ENCODE data around the gene TNIP2.

The TNIP2 gene

GRCh38 chr4:2798399-2799223 is 42.5 kb upstream of the TNIP2 start:
- no peak; the same call in 1 of the 2 replicates for TF ChIP-seq TSHZ2 (CRISPR knock-in tag; IDR thresholded peaks at IDR 0.05)
- no peak for TF ChIP-seq ZNF8 (CRISPR knock-in tag; IDR thresholded peaks at IDR 0.05)
- no peak for TF ChIP-seq ARNTL (CRISPR knock-in tag; IDR thresholded peaks at IDR 0.05; ENCODE audit: borderline replicate concordance, low read depth)
- TF ChIP-seq TCF4 (CRISPR knock-in tag; IDR thresholded peaks at IDR 0.05; ENCODE audit: borderline replicate concordance), result peak; percentile 61
- no peak; the same call in 2 of the 3 replicates for ATAC-seq

DNA sequence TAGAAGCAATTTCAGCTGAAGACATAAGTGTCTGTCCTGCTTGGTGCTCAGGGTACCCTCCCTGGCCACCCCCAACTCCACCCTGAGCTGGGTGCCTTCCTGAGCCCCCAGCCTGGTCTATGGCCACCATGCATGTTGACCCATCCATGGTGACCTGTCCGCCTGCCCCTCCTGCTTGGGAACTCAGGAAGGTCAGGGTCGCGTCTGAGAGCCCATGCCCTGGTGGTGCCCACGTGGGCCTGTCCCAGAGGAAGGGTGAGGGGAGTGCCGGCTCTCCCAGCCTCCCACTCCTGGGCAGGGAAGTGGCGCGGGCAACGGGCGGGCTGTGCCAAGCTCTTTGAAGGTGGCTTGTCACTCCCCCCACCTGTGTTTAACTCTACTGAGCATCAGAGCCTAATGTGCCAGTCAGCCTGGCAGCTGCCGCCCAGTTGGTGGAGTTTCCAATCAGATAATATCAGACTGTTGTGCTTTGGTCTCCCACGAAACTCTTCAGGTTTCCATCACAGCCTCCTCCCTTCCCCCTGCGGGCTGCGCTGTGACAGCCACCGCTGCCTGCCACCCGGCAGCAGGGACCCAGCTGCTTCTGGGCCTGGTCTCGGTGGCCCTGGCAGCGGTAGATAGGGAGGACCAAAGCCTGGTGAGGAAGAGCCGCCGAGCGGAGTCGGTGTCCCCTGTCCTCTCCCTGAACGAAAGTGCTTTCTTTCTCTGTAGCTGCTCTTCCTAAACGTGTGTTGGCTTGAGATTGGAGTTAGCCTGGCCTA is 41.6 kb upstream of the TNIP2 start:
- no peak for ATAC-seq
- no peak for TF ChIP-seq PATZ1 (CRISPR knock-in tag; IDR thresholded peaks at IDR 0.05; ENCODE audit: borderline replicate concordance)
- TF ChIP-seq TSHZ2 (CRISPR knock-in tag; IDR thresholded peaks at IDR 0.05), result no peak
- TF ChIP-seq RARB (CRISPR knock-in tag; IDR thresholded peaks at IDR 0.05), result no peak
- TF ChIP-seq, protein P1, sequence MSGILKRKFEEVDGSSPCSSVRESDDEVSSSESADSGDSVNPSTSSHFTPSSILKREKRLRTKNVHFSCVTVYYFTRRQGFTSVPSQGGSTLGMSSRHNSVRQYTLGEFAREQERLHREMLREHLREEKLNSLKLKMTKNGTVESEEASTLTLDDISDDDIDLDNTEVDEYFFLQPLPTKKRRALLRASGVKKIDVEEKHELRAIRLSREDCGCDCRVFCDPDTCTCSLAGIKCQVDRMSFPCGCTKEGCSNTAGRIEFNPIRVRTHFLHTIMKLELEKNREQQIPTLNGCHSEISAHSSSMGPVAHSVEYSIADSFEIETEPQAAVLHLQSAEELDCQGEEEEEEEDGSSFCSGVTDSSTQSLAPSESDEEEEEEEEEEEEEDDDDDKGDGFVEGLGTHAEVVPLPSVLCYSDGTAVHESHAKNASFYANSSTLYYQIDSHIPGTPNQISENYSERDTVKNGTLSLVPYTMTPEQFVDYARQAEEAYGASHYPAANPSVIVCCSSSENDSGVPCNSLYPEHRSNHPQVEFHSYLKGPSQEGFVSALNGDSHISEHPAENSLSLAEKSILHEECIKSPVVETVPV (CRISPR knock-in tag; IDR thresholded peaks at IDR 0.05), result no peak
- TF ChIP-seq GLIS3 (CRISPR knock-in tag; IDR thresholded peaks at IDR 0.05), result no peak
- TF ChIP-seq PPARA (CRISPR knock-in tag; IDR thresholded peaks at IDR 0.05; ENCODE audit: borderline replicate concordance), result no peak
- TF ChIP-seq ESRRG (CRISPR knock-in tag; IDR thresholded peaks at IDR 0.05), result no peak
- TF ChIP-seq TCF4 (CRISPR knock-in tag; IDR thresholded peaks at IDR 0.05; ENCODE audit: borderline replicate concordance), result no peak
- TF ChIP-seq CSDC2 (CRISPR knock-in tag; IDR thresholded peaks at IDR 0.05), result no peak
- no peak for TF ChIP-seq SNAI2 (CRISPR knock-in tag; IDR thresholded peaks at IDR 0.05)
- TF ChIP-seq ZNF565 (CRISPR knock-in tag; conservative IDR thresholded peaks at IDR 0.05; ENCODE audit: low read depth), result no peak
- no peak for TF ChIP-seq ZFP30 (CRISPR knock-in tag; IDR thresholded peaks at IDR 0.05)
- TF ChIP-seq TOX (CRISPR knock-in tag; IDR thresholded peaks at IDR 0.05; ENCODE audit: borderline replicate concordance), result no peak
- no peak for TF ChIP-seq OSR1 (CRISPR knock-in tag; IDR thresholded peaks at IDR 0.05)
- no peak for TF ChIP-seq ARNTL (CRISPR knock-in tag; IDR thresholded peaks at IDR 0.05; ENCODE audit: borderline replicate concordance, low read depth)
- TF ChIP-seq ZNF70 (CRISPR knock-in tag; IDR thresholded peaks at IDR 0.05), result no peak

DNA sequence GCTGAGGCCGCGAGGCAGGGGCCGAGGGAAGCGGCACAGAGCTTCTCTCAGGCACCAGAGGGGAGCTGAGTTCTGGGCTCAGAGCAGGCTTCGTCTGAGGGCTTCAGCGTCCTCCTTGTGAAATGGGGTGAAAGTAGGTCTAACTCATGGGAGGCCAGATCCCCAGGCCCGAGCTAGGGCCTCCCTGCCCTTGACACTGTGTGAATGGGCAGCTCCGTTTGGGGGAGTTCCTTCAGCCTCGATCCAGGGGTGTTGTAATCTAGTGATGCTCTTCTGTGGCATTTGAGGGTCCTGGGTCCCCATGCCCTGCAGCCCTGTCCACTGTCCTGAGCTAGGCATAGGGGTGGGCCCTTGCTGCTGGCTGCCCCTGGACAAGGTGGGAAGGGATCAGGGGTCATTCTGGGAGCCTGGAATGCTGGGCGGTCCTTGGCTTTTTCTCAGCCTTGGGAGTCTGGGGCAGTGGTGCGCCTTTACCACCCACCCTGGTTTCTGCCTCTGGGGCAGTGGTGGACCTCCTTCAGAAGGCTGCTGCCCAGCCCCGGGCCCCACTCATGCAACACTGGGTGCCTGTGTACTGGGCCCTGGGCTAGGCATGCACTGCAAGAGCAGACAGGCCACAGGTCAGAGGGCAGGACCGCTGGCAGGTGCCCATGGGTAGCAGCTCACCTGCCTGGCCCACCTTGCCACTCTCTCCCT is 40.9 kb upstream of the TNIP2 start:
- no peak for ATAC-seq
- TF ChIP-seq ZFP30 (CRISPR knock-in tag; IDR thresholded peaks at IDR 0.05), result no peak
- TF ChIP-seq SNAI2 (CRISPR knock-in tag; IDR thresholded peaks at IDR 0.05), result no peak
- TF ChIP-seq GLIS3 (CRISPR knock-in tag; IDR thresholded peaks at IDR 0.05), result no peak

Data from SK-N-SH treated with all-trans-retinoic acid at 6 μM for 48 hours (cell line).